HUES48 (cell line): Measurements from ENCODE around the gene MCM9.

Experiments used
- H3K27ac ChIP-seq: one replicate; pipeline ENCODE4 v1.7.0; 2013; ENCODE audit warnings: low read depth, low read length, inconsistent platforms
- H3K27me3 ChIP-seq: 2 replicates; pipeline ENCODE4 v1.6.1; 2013; ENCODE audit warnings: mild to moderate bottlenecking, low read length; ENCODE audit not compliant: control insufficient read depth, insufficient read depth
- H3K36me3 ChIP-seq: 2 replicates; pipeline ENCODE4 v1.6.1; 2013; ENCODE audit warnings: low read length; ENCODE audit not compliant: control insufficient read depth, insufficient read depth
- H3K4me1 ChIP-seq: 2 replicates; pipeline ENCODE4 v1.6.1; 2013; ENCODE audit warnings: mild to moderate bottlenecking, low read length; ENCODE audit not compliant: control insufficient read depth, insufficient read depth
- H3K4me3 ChIP-seq: 2 replicates; pipeline ENCODE4 v1.5.1; 2013; ENCODE audit warnings: mild to moderate bottlenecking, low read depth, low read length
- H3K9ac ChIP-seq: 2 replicates; pipeline ENCODE4 v1.6.1; 2013; ENCODE audit warnings: mild to moderate bottlenecking, low read depth, low read length, moderate library complexity
- H3K9me3 ChIP-seq: 2 replicates; pipeline ENCODE4 v1.6.1; 2013; ENCODE audit warnings: low read length; ENCODE audit not compliant: control insufficient read depth, insufficient read depth

Gene MCM9

DNA sequence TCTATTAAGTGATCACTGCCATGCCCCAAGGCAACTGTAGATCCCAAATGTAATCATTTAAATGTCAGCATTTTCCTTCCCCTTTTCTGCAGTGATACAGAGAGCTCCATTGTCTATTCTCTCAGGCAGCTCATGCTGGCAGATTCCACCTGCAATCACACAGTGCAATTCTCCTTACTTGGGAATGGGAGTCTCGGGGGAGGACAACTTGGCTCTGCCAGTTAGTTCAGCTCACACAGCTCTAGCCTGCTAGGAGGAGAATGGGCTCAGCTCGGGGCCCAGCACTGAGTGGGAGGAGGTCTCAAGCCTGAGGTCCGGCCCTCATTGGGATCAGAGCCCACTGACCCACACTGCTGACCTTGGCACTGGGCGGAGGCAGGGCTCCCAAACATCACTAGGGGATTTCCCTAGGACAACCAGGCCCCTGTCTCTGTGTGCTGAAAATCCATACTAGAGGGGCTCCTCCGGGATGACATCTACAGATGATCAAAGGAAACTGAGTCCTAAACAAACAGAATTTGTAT is 150.3 kb downstream of the MCM9 start:
- H3K4me3 ChIP-seq: no peak overlapping the region
- H3K9me3 ChIP-seq: no peaks in the 10 kb centered on the region
- peaks cover 4% of the 10 kb centered on the region for H3K4me1 ChIP-seq
- no peak overlapping the region for H3K27ac ChIP-seq
- H3K27me3 ChIP-seq: no peaks in the 10 kb centered on the region
- H3K36me3 ChIP-seq: no peaks in the 10 kb centered on the region
- no peak overlapping the region for H3K9ac ChIP-seq

DNA sequence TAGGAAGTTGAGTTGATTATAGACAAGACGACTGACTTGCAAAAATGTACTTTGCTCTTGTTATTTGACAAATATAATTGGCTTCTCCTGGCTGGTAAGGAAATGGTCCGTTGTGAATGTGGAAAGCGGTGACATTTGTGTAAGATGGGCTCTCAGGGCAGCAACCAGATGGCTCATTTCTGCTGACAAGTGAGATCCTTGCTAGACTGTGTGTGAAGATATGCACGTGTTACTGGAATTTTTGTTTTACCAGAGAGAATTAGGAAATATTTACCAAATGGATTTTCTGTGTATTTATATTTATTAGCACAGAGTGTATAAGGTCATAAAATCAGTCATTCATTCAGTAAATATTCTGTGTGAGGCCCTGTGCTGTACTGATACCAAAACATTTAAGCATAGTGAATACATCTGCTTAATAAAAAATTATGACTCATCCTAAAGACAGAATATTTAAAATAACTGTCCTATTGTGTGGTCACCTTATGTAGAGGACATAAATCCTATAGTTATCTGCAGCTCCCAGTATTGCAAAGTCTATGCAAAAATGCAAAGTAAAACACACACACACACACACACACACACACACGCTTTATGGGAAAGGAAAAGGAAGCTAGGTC is 150.9 kb downstream of the MCM9 start:
- Histone ChIP-seq H3K27ac (no peak overlapping the region), H3K9ac (no peak overlapping the region), H3K36me3 (no peaks in the 10 kb centered on the region), H3K9me3 (no peaks in the 10 kb centered on the region), H3K27me3 (no peaks in the 10 kb centered on the region), H3K4me3 (no peak overlapping the region), H3K4me1 (peaks cover 4% of the 10 kb centered on the region)

DNA sequence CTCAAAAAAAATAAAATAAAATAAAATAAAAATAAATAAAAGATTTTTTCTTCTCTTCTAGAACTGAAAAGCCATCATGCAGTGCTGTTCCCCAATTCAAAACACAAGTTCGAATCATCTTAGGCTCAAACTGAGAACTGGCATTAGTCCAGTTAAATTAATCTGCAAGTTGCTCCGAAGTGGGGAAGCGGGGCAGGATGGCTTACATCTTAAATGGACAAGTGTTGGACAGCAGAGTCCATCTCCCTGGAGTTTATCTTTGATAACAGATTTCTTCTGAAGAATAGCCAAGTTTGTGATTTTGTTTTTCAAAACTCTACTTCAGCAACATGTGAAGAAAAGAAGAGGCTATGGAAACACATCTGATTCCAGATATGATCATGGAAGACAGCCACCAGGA is 152.3 kb downstream of the MCM9 start:
- no peak overlapping the region for H3K9ac ChIP-seq

GRCh38 chr6:118781897-118782296 is 153.1 kb downstream of the MCM9 start:
- Histone ChIP-seq H3K4me3 (no peak overlapping the region), H3K27me3 (no peaks in the 10 kb centered on the region), H3K4me1 (peaks cover 4% of the 10 kb centered on the region), H3K9me3 (no peaks in the 10 kb centered on the region), H3K27ac (no peak overlapping the region), H3K36me3 (no peaks in the 10 kb centered on the region), H3K9ac (no peak overlapping the region)

More for the DNA sequence above, 152.3 kb downstream of the MCM9 start:
- H3K27ac ChIP-seq: no peak overlapping the region
- peaks cover 4% of the 10 kb centered on the region for H3K4me1 ChIP-seq
- H3K9me3 ChIP-seq: no peaks in the 10 kb centered on the region
- no peaks in the 10 kb centered on the region for H3K27me3 ChIP-seq
- H3K36me3 ChIP-seq: no peaks in the 10 kb centered on the region
- no peak overlapping the region for H3K4me3 ChIP-seq

- Histone ChIP-seq H3K9ac (no peak overlapping the region), H3K27ac (no peak overlapping the region), H3K4me1 (peaks cover 4% of the 10 kb centered on the region), H3K27me3 (no peaks in the 10 kb centered on the region), H3K4me3 (no peak overlapping the region), H3K9me3 (no peaks in the 10 kb centered on the region), H3K36me3 (no peaks in the 10 kb centered on the region)
Observed at GRCh38 chr6:118780668-118781067, 154.3 kb downstream of the MCM9 start.

DNA sequence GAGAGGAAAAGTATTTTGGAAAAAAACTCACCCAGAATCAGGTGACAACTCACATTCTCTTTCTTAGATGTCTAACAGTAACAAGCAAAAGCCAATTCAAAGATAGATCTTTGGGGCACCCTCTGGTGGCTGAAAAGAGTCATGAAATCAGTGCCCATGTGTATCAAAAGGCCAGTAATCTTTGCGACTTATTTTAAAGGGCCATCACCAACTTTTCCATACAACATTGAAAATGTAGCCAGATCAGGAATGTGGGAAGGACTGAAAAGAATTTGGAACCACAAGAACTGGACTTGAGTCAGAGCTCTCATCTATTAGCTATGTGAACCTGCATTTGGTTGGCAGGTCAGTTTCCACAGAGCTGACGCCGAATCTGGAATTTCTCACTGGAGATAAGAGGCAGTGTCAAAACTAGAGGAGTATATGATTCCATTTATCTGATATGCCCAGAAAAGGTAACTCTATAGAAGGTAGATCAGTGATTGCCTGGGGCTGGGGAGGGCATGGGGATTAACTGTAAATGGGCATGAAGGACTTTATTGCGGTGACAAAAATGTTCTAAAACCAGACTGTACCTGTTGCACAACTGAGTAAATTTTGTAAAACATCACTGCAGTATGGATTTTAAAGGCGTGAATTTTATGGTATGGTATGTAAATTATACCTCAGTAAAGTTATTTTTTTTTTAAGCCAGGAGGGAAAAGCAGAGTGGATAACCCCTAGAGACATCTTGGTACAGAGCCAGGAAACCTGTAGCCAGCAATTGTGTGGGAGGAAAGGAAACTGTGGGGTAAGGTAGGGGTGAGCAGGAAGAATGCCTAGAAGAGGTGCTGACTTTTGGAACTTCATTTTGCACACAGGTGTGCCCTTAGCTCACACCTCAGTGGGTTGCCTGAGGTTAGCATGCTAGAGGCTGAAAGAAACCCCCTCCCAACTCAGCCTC is 158.1 kb downstream of the MCM9 start:
- Histone ChIP-seq H3K9me3 (no peaks in the 10 kb centered on the region), H3K36me3 (no peaks in the 10 kb centered on the region), H3K27ac (no peak overlapping the region), H3K4me3 (no peak overlapping the region), H3K9ac (no peak overlapping the region), H3K27me3 (no peaks in the 10 kb centered on the region), H3K4me1 (no peaks in the 10 kb centered on the region)

- H3K9ac ChIP-seq: no peak overlapping the region
- H3K27me3 ChIP-seq: no peaks in the 10 kb centered on the region
- H3K9me3 ChIP-seq: no peaks in the 10 kb centered on the region
- H3K4me1 ChIP-seq: no peaks in the 10 kb centered on the region
- H3K4me3 ChIP-seq: no peak overlapping the region
- no peak overlapping the region for H3K27ac ChIP-seq
- H3K36me3 ChIP-seq: no peaks in the 10 kb centered on the region
Observed at GRCh38 chr6:118775381-118775780, 159.6 kb downstream of the MCM9 start.

GRCh38 chr6:118774581-118774980 is 160.4 kb downstream of the MCM9 start:
- no peaks in the 10 kb centered on the region for H3K27me3 ChIP-seq
- H3K4me3 ChIP-seq: no peak overlapping the region
- no peak overlapping the region for H3K27ac ChIP-seq
- H3K4me1 ChIP-seq: no peaks in the 10 kb centered on the region
- H3K36me3 ChIP-seq: no peaks in the 10 kb centered on the region
- H3K9ac ChIP-seq: no peak overlapping the region
- no peaks in the 10 kb centered on the region for H3K9me3 ChIP-seq

DNA sequence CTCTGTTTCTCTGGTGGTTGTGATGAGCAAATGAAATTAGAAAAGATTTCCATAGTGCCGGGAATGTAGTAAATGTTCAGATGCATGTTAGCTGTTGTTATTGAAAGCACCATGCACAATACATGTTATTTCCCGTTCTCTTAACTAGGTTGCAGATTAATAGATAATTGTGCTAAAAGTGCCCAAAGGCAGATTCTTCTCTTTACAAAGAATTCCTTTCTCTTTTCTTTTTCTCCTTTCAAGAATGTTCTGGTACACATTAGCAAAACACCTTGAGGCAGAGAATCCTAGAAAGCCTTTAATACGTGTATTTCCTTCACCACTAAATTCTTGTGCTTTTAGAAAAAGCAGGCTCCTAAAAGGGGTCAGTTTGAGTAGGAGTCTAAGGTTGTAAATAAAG is 162.1 kb downstream of the MCM9 start:
- Histone ChIP-seq H3K9ac (no peak overlapping the region), H3K4me3 (no peak overlapping the region), H3K27me3 (no peaks in the 10 kb centered on the region), H3K4me1 (peaks cover 6% of the 10 kb centered on the region; the same call in 1 of the 2 replicates), H3K27ac (no peak overlapping the region), H3K9me3 (no peaks in the 10 kb centered on the region), H3K36me3 (no peaks in the 10 kb centered on the region)

GRCh38 chr6:118771253-118771652 is 163.7 kb downstream of the MCM9 start:
- H3K27me3 ChIP-seq: no peaks in the 10 kb centered on the region
- H3K36me3 ChIP-seq: no peaks in the 10 kb centered on the region
- no peak overlapping the region for H3K27ac ChIP-seq
- H3K9me3 ChIP-seq: no peaks in the 10 kb centered on the region
- no peak overlapping the region for H3K9ac ChIP-seq
- peaks cover 6% of the 10 kb centered on the region; the same call in 1 of the 2 replicates for H3K4me1 ChIP-seq
- H3K4me3 ChIP-seq: no peak overlapping the region

DNA sequence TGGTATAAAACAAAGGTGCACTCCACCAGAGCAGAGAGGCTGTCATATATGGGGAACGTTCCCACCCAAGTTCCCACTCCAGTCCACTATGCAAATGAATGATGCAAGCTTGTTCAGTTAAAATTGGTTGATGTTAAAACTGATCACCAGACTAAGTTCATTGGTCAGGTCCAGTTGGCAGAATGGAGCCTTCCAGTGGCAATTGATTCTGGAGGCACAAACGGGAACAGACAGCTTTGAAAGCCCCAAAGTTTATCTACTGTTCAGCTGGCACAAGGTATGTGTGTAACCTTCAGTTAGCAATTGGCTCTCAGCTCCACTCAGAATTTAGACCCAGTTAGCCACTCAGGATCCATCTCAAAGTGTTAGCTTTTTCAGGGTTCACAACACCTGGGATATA is 164.1 kb downstream of the MCM9 start:
- H3K27ac ChIP-seq: no peak overlapping the region
- no peaks in the 10 kb centered on the region for H3K9me3 ChIP-seq

More for the DNA sequence above, 164.1 kb downstream of the MCM9 start:
- H3K36me3 ChIP-seq: no peaks in the 10 kb centered on the region
- peaks cover 6% of the 10 kb centered on the region; the same call in 1 of the 2 replicates for H3K4me1 ChIP-seq
- H3K27me3 ChIP-seq: no peaks in the 10 kb centered on the region
- H3K4me3 ChIP-seq: no peak overlapping the region
- H3K9ac ChIP-seq: no peak overlapping the region
